GM19324 (cell line): Measurements from ENCODE around the gene CCL17.
"Not testable (repeated sequence)": the region's sequence is repeated elsewhere in the genome, so short reads cannot be mapped to it uniquely, and the experiment has no call there.

ENCODE experiments used
- ATAC-seq: cut with Tn5 transposase; IDR thresholded peaks from one replicate; pipeline ENCODE4 v1.9.1; 2021; ENCODE audit warnings: mild to moderate bottlenecking, moderate library complexity; ENCODE audit not compliant: unreplicated experiment, low FRiP score

CCL17 gene

DNA sequence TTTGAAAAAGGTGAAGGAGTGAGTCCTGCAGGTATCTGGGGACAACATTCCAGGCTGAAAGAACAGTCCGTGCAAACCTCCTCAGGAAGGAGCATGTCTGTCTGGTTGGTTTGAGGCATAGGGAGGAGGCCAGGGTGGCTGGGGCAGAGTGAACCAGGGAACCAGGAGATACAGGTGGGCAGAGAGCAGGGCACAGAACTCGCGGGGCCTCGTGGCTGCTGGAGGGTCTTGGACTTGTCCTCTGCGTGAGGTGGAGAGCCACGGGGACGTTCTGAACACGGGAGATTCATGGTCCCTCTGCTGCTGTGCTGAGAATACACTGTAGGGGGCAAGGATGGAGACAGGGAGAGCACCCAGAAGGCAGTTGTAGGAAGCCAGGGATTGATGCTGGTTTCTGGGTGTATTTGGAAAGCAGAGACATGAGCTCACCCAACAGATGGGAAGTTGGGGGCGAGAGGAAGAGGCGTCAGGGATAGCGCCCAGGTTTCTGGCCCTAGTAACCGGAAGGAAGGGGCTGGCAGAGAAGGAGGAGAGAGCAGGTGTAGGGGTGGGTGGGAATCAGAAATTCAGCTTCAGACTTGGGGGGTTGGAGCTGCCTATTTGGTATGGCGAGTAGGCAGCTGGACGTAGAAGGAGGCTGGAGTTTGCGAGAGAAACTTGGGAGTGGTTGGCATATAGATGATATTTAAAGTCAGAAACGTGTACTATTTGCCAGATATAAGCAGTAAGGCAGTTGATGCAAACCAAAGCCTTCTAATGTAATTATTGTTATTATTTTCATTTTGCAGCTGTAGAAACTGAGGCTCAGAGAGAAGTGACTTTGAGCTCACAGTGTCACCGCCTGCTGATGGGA lies at the start of gene CCL17:
Gene CCL17, plus strand, starts transcription at position 803 of the 853 bp plus-strand sequence. CDS start 9,166 bp downstream, outside the sequence.
- ATAC-seq, result no peak

DNA sequence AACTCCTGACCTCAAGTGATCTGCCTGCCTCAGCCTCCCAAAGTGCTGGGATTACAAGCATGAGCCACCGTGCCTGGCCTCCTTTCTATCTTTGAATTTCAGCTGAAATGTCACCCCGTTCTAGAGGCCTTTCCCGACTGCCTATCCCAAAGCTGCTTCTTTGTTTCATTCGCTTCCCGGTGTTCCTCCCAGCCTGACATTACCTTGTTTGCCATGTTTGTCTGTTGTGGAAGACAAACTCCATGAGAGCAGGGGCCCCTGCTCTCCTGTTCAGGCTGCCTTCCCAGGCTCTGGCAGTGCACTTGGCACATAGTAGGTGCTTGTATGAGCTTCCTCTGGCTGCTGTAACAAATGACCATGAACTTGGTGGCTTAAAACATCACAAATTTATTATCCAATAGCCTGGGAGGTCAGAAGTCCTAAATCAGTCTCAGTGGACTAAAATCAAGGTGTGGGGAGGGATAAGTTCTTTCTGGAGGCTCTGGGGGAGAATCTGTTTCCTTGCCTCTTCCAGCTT lies 48.6 kb upstream of the CCL17 start:
- ATAC-seq, result no peak

- no peak for ATAC-seq
Observed at GRCh38 chr16:57356547-57356946, 48.0 kb upstream of the CCL17 start.

DNA sequence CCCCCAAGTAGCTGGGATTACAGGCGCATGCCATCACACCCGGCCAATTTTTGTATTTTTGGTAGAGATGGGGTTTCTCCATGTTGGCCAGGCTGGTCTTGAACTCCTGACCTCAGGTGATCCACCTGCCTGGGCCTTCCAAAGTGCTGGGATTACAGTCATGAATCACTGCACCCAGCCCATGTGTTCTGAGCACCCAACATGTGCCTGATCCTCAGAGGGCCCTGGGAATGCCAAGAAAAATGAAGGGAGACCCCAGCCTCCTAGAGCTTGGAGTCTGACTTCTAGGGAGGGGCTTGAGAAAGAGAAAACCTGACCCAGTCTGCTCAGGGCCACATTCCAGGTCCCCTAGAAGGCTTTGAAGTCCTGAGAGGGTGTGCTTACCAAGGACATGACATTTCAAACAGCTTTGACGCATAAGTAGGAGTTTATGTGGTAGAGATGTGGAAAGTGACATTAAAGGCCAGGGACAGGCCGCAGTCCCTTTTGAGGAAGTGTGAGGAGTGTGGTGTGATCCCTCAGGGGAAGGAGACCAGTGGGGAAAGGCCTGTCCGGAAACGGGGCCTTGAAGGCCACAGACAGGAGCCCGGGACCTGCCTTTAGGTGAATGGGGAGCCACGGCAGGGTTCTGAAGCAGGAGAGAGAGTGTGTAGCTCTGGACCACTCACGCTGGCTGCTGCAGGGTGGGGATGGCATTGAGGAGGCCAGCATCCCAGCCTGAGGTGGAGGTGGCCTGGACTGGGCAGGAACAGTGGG lies 47.1 kb upstream of the CCL17 start:
- no peak for ATAC-seq

DNA sequence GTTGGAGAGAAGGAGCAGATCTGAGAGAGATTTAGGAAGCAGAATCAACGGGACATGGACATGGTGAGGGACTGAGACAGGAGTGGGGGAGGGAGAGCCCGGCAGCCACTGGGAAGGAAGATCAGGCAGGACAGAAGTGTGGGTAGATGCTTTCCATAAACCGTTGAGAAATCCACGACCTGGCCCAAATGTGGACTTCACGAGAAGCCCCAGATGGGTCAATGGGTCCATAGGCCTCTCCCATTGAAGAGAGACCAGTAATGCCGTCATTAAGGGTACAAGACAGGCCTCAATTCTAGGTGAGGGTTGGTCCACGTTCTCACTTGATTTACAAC lies 46.5 kb upstream of the CCL17 start:
- ATAC-seq, result no peak

DNA sequence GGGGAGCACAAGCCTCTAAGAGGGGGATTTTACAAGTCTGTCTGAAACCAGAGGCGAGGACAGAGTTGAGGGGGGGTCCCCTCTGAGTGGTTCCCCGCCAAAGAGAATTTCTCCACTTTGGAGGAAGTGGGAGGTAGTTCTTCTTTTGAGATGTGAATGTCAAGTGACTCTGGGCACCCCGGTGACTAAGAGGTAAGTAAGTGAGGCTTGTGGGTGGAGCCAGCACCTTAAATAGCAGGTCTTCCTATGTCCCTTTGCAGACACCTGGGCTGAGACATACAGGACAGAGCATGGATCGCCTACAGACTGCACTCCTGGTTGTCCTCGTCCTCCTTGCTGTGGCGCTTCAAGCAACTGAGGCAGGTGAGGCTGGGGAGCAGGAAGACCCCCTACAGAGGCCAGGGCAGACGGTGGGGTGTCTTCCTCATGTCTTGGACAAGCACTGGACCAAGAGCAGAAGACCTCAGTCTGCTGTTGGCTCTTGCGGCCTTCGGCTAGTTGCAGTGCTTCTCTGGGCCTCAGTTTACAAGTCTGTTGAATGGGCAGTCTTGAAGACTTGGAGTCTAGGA lies 46.0 kb upstream of the CCL17 start, which contains the start of gene CCL22:
Gene CCL22, plus strand, starts transcription at position 257 of the 569 bp plus-strand sequence. Its CDS starts 34 bp downstream, at position 291.
- no peak for ATAC-seq

DNA sequence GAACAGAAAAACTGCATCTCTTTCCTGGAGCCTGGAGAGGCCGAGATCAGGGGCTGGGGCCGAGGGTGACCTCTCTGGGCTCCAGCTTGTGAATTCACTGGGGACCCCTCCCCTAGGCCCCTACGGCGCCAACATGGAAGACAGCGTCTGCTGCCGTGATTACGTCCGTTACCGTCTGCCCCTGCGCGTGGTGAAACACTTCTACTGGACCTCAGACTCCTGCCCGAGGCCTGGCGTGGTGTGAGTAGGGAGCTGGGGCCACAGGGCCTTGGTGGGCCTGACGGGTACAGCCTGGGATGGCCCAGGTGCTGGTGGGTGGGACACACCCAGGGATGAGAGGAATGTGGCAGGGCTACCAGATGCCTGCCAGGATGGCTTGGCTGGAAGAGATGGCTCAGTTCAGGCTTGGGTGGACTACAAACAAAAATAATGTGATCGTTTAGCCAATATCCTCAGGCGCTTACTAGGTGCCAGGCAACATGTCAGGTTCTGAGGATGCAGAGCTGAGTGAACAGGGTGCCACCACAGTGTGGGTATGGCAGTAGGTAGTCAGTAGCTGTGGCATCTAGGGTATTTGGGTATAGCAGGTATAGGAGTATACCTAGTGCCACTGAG lies 44.1 kb upstream of the CCL17 start:
- ATAC-seq, result no peak

DNA sequence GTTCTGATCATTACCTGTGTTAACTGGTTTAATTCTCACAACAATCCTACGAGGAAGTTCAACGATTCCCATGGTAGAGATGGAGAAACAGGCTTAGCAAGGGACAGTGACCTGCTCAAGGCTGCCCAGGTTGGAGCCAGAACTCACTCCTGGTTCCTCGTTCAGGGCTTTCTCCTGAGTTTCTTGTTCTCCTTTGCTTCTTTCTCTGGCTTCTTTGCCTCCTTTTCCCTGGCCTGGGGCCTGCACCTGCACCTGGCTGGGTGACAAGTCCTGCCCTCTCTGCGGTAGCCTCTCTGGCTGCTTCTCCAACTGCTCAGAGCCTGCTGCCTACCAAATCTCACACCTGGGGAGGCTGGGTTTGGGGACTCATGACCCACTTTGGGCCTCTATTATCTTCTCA lies 43.2 kb upstream of the CCL17 start:
- ATAC-seq, result no peak

GRCh38 chr16:57364143-57364542 lies 40.4 kb upstream of the CCL17 start:
- ATAC-seq, result no peak

DNA sequence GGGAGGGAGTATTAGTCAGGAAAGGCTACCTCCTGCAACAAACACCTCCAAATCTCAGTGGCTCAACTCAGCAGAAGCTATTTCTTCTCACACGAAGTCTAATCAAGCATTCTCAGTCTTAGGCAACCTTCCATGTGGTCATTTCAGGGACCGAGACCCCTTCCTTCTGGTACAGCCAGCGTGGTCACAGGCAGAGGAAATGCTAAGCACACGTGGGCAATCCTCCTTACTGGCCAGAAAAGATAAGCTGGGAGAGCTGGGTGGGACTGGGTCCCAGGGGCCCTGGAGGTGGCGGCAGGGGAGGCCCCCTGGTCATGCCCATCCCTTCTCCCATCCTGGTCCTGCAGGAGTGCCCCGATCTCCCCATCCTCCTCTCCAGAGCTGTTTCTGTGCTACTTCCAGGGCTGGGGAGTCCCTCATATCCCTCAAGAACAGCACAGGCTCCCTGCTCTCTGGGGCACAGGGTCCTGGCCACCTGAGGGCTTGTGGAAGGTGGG lies 38.0 kb upstream of the CCL17 start:
- ATAC-seq, result no peak

- no peak for ATAC-seq
Observed at GRCh38 chr16:57367116-57367752, 37.3 kb upstream of the CCL17 start.

DNA sequence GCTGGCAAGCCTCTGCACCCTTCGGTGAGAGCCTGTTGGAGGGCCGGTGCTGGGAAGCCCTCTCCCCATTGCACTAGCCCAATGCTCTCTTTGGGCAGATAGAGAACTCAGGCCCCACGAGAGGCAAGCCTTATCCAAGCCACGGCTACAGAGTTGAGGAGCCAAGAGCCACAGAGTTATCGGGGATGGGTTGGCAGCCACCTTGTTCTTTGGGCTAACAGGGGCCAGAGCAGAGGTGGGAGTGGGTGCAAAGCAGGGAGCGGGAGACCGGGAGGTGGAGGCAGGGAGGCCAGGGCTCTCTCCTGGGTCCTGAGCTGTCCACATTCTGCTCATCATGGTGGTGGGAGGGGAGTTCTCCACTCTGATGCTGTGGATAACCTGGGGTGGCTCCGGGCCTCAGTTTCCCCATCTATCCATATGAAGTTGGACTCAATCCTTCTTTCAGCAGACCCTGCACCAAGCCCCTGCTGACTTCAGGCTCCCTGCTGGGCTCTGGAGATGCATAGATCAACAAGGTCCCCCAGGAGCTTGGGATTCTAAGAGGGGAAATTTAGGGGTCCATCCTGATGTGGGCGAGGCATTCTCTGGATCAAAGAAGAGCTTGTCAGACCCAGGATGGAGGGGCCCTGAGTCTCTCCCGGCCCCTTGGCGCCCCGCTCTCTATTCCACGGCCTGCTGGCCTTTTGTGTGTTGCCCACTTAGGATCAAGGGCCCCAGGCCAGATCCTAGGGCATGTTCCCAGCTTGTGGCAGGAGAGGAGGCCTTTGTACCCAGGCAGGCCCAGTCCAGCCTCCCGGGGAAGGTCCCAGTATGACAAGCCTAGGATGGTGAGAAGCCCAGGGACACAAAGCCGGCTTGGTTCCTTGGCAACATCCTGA lies 32.8 kb upstream of the CCL17 start:
- ATAC-seq, result no peak

DNA sequence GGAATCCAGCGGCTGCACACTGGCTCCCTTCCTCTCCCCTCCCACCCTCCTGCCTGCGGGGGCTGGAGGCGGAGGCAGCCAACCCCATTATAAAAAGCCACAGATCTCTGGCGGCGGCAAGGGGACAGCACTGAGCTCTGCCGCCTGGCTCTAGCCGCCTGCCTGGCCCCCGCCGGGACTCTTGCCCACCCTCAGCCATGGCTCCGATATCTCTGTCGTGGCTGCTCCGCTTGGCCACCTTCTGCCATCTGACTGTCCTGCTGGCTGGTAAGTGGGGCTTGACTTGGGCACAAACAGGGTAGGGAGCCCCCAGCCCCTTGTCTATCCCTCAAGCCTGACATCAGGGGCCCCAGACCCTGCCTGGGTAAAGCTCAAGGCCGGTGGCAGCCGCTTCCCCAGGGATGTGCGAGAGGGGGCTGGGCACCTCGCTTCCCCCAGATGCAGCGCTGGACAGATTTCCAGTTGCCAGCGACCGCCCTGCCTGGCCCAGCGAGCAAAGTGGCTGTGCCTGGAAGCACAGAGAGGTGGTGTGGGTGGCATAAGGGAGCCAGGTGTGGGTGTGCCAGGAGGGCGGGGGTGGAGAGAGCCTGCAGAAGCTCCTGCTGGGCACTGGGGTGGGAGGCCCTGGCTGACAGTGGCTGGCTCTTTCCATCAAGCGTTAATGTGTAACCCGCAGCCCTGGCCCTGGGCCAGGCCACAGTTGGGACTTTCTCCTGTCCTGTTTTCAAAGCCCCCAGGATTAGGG lies 32.0 kb upstream of the CCL17 start, which contains the start of gene CX3CL1:
Gene CX3CL1, plus strand, starts transcription at position 119 of the 745 bp plus-strand sequence. Its CDS starts 79 bp downstream, at position 198.
- no peak for ATAC-seq

GRCh38 chr16:57373117-57373947 lies 31.2 kb upstream of the CCL17 start:
- ATAC-seq, result no peak

DNA sequence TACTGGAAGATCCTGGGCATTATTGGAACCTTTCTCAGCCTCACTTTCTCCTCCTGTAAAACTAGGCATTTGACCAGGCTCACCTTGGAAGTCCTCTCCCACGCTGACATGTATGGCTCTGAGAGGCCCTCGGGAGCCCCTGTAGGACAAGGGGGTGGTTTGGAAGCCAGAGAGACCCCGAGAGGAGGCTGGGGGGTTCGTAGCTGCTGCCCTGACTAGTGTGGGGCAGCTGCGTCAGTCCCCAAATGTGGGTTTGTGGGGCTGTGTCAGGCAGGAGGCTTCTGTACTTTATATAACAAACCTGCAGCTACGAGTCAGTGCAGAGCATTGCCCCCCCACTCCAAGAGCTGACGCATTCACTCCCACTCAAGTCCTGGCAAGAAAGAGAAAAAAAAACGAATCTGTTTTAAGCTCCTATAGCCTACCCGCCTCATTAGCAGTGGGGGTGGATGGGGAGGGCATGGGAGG lies 30.5 kb upstream of the CCL17 start:
- no peak for ATAC-seq

DNA sequence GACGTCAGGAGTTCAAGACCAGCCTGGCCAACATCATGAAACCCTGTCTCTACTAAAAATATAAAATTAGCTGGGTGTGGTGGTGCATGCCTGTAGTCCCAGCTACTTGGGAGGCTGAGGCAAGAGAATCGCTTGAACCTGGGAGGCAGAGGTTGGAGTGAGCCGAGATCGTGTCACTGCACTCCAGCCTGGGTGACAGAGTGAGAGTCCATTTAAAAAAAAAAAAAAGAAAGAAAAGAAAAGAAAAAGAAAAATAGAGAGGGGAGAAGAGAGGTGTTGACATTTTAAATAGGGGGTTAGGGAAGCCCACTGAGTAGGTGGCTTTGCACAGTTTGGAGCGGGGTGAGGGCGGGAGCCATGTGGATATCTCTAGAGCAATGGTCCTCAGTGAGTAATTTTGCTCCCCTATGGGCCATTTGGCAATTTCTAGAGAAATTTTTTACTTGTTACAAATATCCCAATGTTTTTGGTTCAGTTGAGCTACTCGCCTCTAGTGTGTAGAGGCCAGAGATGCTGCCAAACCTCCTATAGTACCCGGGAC lies 29.6 kb upstream of the CCL17 start:
- not testable (repeated sequence) for ATAC-seq

DNA sequence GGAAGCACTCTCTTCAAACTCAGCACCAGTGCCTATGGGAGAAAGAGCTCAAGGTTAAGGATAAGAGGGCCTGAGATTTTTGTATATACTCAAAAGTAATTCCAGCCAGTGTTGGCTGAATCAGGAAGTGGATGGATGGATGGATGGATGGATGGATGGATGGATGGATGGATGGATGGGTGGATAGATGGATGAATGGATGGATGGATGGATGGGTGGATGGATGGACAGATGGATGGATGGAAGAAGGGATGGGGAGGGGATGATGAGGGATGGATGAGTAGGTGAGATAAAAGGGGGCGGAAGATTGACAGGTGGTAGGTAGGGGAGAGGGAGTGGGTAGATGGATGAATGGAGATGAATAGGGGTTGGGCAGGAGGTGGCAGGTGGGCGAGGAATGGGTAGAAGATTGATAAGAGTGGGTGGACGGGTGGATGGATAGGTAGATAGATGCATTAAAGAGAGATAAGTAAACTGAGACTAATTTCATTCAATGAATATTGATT lies 28.2 kb upstream of the CCL17 start:
- ATAC-seq, result no peak
